HG03196 (cell line): ENCODE data around the gene ADARB1.

Experiments used
- ATAC-seq: cut with Tn5 transposase; IDR thresholded peaks from one replicate; pipeline ENCODE4 v1.9.1; 2021; ENCODE audit not compliant: unreplicated experiment

Gene ADARB1

DNA sequence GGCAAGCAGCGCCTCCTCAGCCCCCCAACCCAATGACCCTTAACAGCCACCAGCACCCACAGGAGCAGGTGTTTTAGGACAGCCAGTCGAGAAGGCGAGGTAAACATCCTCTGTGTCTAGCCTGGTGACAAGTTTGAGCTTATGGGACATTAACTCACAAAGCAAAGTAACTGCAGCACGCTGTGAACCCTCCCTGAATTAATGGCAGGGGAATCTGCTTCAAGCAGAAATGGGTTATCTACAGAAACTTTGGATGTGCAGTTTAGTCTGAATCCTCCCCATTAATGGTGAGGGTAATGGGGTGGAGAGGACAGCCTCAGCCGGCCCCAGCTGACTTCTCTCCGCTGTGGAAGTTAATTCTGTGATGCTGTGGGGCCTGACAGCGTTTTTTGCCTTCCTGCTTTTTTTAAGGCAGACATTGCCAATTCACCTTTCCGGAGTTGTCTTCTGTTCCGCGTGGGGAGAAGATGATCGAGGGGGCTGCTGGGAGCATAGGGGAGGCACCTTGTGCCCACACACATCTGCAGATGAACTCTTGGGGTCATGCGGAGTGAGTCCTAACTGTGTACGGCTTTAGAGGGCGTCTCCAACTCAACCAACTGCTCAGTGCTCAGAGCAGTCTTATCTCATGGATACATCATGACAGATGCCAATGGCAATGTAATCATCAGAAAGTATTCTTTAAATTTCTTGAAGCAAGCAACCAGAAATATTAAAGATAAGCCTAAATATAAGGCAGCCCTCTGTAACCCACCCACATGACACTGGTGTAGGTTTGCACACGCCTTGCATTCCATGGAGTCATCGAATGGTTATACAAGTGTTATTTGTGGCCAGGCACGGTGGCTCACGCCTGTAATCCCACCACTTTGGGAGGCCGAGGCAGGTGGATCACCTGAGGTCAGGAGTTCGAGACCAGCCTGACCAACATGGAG lies 172.3 kb downstream of the ADARB1 start:
- ATAC-seq = no peak

- ATAC-seq = no peak
Observed at GRCh38 chr21:45248301-45248892, 174.0 kb downstream of the ADARB1 start.

DNA sequence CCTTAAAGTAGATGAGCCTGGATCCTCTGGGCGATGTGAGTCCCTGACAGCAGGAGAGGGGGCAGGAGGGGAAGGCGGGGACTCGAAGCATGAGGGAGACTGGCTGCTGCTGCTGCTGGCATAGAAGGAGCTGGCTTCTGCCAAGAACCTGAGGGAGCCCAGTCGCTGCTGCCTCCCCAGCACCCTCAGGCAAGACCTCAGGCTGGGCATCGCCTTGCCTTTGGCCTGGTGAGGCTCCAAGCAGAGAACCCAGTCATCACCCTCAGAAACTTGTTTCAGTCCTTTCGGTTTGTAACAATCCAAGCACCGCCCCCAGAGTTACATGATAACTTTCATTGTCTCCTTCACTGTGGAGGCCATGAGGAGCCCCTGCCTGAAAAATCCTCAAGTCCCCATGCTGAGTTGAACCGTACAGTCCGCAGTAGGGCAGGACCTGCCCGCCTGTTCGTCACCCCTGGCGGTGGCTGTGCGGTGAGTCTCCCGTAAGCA lies 174.6 kb downstream of the ADARB1 start:
- ATAC-seq = no peak

DNA sequence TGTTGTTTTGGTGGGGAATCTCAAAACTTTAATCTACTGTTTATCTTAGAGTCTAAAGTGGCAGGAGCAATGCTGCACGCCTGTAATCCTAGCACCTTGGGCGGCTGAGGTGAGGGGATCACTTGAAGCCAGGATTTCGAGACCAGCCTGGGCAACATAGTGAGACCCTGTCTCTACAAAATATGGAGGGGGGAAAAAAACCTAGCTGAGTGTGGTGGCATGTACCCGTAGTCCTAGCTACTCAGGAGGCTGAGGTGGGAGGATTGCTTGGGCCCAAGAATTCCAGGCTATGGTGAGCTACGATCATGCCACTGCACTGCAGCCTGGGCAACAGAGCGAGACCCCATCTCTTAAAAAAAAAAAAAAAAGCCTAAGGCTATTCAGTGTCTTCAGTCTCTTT lies 175.2 kb downstream of the ADARB1 start:
- no peak for ATAC-seq

GRCh38 chr21:45250272-45250671 lies 175.9 kb downstream of the ADARB1 start:
- no peak for ATAC-seq

GRCh38 chr21:45250914-45251634 lies 176.7 kb downstream of the ADARB1 start:
- no peak for ATAC-seq

DNA sequence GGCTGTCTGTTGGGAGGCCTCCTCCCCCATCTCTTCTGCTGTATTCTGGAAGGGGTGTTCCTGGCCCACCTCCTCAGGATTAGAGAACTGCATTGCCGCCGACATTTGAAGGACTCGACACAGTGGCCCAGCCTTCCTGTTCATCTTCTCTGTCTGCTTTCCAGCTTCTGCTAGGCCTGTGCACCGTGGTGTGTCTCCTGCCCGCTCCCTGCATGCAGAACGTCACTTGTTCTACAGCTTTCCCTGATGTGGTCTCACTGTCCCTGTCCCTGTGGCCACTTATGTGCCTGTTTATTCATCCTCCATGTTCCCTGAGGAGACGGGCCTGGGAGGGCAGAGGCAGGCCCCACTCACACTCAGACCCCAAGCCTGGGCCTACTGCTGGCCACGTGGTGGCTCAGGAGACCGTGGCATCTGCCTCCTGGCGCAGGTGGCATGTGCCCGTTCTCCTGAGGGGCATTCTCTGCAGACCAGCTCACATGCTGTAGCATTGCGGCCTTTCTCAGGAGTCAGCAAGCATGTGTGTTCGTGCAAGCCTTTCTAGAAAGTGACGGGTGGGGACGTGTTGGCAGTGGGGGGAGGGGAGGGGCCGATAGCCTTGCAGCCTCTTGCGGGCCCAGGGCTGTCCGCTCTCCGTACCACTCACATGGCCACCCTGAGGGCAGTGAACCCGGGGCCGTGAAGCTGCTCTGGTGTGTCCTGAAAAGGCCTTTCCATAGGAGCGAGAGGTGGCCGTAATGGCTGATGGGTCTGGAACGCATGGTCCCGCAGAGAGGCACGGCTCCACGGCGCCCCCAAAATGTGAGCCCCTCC lies 177.5 kb downstream of the ADARB1 start:
- ATAC-seq = no peak

DNA sequence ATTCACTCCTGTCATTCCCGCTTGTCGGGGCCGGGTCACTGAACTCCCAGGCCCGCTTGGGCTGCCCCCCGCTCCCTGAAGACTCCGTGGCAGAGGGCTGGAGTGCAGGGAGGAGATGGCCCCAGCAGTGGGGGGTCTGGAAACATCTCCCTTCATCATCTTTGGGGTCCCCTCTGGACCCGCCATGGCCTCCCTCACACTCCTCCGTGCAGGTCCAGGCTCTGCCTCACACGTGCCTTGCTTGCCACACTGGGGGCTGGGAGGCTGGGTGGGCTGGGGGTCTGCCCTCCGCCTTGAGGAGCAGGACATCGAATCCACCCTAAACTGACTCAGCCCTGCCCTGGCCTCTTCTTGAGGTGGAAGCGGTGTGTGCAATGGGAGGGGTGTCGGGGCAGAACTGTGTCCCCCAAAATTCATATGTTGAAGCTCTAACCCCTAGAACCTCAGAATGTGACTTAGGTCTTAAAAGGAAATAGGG lies 178.1 kb downstream of the ADARB1 start:
- ATAC-seq = no peak

DNA sequence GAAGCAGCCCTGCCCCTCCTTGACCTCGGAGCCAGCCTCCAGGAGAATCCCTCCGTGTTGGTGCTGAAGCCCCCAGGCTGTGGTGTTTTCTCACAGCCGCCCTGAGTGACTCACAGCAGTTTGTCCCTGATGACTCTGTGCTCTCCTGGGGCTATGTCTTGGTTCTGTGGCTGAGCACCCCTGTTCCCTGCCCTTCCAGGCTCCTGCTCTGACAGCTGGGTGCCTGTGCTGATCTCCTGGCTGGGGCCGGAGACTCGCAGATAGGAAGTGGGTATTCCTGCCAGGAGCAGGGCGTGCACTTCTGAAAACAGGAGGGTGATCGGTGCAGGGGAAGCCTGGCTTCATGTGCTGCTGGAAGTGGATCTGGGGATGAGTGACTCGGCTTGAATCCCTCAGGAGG lies 178.8 kb downstream of the ADARB1 start:
- no peak for ATAC-seq

DNA sequence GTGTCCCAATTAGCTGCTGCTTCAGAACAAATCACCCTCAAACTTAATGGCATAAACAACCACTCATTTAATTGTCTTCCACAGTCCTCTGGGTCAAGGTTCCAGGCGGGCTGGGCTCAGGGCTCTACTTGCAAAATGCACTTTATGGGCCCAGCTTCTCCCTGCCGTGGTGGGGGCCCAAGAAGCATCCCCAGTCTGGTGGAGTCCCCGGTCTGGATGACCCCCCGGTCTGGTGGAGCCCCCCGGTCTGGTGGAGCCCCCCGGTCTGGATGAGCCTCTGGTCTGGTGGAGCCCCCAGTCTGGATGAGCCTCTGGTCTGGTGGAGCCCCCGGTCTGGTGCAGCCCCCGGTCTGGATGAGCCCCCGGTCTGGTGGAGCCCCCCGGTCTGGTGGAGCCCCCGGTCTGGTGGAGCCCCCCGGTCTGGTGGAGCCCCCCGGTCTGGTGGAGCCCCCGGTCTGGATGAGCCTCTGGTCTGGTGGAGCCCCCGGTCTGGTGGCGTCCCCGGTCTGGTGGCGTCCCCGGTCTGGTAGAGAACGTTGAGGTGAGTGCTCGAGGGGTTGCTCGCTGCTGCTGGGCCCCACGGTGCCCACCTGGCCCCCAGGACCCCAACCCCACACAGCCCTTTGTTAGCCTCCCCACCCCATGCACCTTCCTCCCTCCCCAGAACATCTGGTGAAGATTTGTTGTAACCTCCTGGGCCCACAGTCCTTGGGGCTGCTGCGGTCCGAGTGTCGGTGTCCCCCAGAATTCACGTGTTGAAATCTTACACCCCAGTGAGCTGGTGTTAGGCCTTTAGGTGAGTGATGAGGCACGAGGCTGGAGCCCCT lies 179.5 kb downstream of the ADARB1 start:
- ATAC-seq = no peak

GRCh38 chr21:45254460-45254930 lies 180.1 kb downstream of the ADARB1 start:
- no peak for ATAC-seq

- no peak for ATAC-seq
Observed at GRCh38 chr21:45255381-45256020, 181.1 kb downstream of the ADARB1 start.

DNA sequence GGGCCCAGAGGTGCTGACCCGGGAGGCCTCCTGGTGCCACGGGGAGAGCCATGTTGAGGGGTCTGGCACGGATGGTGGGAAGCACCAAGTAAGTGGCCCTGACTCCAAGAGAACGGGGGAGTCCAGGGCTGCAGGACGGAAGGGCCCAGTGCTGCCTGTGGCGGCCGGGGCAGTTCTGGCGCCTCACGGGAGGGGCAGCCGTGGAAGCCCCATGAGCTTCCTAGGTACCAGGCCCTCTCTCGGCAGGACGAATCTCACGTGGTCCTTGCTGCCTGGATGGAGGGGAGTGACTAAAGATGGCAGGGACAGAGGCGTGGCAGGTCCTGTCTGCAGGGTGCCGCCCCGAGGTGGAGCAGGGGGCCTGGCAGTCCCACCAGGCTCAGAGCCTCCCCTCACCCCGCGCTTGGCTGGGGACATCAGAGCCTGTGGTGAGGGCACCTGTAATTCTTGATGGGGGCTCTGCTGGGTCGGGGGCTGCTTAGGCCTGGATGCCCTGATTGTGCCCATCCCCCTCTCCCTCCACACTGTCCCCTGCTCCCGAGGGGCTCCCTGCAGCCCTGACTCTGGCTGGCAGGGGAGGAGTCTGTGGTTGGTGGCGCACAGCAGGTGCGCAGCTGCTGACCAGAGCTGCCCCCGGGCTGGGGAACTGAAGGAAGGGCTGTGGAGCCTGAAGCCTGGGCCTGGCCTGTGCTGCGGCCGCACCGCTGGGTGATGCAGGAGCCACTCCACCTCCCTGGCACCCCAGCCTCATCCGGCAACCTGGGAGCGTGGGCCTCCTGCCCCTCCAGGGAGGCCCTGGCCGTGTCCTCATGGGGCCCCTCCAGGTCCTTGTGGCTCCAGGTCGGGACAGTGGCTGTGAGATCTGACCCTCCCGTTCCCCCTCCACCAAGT lies 181.9 kb downstream of the ADARB1 start:
- no peak for ATAC-seq

DNA sequence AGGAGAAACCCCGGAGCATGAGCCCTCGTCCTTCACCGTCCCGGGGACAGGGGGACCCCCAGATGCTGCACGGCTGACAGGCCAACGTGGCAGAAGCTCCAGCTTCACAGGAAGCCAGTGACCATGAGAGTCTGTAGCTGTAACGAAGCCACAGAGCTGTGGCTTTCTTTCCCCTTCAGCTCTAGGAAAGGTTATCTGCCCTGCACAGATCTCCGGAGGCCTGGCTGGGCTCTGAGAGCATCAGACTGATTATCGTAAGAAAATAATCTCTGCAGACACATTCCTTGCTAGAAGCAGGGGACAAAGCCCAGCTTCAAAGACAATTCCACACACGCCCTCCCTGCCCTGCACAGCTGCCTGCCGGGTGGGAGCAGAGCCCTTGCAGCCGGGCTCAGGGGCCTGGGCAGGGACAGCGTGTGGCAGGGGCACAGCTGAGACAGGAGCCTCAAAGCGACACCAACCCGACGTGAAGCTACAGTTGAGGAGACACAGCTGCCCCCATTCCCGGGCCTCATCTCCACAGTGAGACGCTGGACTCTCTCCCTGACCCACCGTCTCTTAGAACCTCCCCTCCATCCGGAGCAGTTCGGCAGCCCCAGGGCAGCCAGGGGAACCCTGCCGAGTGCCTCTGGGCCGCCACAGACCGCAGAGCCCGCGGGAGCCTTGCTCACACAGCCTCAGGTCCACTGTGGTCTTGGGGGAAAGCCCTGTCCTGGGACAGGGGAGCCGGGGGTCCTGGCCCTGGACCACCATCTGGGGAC lies 182.7 kb downstream of the ADARB1 start:
- no peak for ATAC-seq

DNA sequence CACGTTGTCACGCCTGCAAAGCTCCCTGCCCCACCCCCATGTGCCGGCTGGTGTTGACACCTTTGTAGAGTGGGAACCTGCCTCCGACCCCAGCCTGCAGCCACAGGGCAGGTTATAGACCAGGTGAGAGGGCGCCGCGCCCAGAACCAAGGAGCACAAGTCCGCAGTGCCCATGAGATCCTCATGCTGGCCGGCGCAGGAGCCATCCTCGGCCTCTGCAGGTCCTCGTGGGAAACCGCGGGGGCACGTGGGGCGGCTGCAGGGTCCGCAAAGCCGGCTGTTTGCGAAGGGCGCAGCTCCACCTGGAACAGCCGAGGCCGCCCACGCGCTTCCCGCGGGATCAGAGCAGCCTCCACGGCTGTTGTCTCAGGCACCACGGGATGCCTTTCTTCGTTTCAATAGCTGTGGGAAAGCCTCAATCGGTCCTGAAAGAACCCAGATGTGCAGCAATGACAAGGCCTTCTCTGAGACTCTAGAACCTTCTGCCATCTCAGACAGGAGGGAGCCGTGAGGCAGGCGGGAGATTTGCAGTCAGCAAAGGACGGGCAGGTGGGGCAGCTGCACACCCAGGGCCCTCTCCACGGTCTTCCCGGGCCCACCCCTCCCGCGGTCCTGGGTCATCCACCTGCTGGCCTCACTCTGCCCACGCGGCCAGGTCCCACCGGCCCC lies 183.4 kb downstream of the ADARB1 start:
- no peak for ATAC-seq

GRCh38 chr21:45258466-45258865 lies 184.1 kb downstream of the ADARB1 start:
- ATAC-seq = no peak
